Measurements from ENCODE around the gene BLVRB.
A peak's percentile ranks its signal among the peaks of the same experiment; 100 is the strongest.
"Not testable (repeated sequence)": the region's sequence is repeated elsewhere in the genome, so short reads cannot be mapped to it uniquely, and the experiment has no call there.

Gene BLVRB

DNA sequence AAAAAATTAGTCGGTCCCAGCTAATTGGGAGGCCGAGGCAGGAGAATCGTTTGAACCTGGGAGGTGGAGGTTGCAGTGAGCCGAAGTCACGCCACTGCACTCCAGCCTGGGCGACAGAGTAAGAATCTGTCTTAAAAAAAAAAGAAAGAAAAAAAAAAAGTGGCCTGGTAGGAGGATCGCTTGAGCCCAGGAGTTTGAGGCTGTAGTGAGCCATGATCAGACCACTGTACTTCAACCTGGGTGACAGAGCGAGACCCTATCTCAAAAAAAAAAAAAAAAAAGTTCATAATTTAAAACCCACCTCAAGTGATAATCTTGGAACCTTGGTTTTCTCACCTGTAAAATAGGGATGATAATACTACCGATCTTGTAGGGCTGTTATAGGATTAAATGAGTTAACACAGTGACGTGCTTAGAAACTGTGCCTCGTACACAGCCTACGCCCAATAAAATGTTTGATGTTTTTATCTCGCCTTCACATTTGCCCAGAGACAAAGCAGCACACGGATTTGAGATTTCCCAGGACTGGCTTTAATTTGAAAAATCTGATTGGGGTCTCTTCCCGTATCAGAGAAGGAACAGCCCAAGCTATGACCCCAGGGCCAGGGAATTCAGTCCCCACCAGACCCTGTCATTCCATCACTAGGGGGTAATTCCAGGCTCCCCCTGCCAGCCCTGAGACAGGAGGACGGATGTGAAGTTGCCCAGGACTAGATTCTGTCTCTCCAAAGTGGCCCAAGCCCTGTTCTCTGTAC is 43.4 kb downstream of the BLVRB start:
- no peak for DNase-seq (ENCODE audit: low spot score)

DNA sequence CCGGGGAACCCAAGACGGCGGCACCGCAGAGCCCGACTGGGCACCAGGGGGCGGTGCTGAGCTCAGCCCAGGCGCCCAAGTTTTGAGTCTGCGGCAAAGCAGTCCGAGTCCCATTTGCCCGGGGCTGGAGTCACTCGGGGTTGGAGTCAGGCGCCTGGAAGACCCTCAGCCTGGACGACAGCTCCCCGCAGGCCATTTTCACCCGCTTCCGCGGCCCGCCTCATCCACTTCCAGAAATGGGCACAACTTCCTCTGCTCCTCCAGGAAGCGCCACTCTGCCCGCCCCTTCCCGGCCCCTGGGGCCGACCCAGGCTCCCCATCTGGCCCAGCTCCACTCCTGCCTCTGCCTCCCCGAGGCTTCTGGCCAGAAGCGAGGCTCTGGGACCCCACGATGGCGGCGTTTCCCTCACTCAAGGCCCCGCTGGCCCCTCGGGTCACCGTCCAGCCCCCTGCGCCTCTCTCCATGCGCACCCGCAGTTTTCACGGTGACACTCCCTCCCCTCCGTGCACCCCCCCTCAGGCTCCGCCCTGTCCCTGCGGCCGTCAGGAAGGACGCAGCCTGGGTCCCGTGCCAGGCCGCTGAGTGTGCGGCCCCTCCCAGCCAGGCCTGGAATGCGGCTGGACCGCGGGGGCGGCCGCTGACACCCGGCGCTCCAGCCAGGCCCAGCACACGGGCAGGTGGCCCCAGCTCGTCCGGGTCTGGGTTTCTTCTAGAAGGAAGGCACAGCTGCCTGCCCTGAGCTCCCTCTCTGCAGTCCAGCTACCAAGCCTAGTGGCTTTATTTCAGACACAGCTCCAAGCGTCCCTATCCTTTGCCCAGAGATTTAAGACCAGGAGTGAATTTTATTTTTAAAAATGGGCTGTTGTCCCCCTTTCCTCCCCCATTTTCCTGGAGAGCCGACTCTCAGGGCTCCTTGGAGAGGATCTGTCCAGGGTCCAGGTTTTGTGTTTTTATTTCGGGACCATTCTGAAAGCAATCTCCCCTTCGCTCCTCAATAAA is 44.5 kb downstream of the BLVRB start:
- peak; percentile 74 for DNase-seq (ENCODE audit: low spot score)

DNA sequence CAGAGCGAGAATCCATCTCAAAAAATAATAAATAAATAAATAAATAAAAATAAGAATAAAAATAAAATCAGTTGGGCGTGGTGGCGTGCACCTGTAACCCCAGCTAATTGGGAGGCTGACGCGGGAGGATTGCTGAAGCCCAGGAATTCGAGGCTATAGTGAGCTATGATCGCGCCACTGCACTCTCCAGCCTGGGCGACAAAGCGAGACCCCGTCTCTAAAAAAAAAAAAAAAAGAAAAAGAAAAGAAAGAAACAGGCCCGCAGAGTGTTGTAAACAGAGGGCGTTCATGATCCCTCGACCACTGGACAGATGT is 45.1 kb downstream of the BLVRB start:
- DNase-seq (ENCODE audit: low spot score), result no peak

DNA sequence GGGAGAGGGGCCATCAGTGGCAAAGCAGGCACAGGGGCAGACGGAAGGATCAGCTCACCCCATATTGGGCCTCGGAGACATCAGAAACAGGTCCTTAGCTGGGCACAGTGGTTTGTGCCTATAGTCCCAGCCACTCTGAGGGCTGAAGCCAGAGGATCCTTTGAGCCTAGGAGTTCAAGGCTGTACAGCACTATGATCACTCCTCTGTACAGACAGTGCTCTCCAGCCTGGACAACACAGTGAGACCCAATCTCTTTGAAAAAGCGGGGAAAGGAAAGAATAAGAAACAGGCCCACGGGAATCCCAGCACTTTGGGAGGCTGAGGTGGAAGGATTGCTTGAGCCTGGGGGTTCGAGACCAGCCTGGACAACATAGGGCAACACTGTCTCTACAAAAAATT is 45.8 kb downstream of the BLVRB start:
- no peak for DNase-seq (ENCODE audit: low spot score)

DNA sequence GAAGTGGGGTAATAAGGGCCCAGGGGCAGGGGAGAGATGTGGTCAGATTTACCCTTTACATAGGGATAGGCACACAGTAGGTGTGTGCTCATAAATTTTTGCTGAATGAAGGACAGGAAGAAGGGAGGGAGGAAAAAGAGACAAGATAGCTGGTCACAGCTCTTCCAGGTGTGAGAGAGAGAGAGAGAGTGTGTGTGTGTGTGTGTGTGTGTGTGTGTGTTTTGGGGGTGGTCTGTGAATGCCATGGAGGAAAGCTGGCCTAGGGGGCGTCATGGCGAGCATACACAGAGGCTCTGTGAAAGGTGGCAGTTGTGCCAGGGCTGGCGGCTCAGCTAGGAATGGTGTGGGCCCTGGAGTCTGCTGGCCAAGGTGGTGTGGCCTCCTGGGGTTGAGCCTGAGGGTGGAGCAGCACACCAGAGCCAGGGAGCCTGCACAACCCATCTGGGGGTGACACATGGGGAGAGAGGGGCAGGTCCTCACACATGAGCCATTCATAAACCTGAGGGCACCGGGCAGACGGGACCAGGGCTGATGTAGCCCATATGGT is 46.4 kb downstream of the BLVRB start:
- no peak for DNase-seq (ENCODE audit: low spot score)

DNA sequence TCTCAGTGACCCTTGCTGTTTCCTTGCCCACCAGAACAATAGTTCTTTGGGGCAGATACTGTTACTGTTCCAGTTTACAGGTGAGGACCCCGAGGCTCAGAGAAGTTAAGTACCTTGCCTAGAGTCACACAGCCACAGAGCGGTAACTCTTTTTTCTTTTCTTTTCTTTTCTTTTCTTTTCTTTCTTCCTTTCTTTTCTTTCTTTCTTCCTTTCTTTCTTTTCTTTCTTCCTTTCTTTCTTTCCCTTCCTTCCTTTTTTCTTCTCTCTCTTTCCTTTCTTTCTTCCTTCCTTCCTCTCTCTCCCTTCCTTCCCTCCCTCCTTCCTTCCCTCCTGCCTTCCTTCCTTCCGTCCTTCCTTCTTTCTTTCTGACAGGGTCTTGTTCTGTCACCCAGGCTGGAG is 47.5 kb downstream of the BLVRB start:
- DNase-seq (ENCODE audit: low spot score), result no peak

DNA sequence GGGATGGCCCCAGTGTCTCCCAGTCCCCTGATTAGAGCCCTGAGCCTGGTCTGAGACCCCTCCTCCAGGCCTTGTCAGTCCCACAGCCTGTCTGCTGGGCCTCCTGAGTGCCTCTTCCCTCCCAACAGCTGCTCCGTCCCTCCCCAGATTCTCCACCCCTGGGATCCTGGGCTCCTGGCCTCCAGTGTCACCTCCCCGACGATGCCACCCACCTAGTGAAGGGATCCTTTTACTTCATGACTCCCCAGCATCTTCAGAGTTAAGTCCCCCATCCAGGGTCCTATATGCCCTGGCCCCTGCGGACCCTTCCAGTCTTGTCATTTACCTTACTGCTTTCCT is 47.9 kb downstream of the BLVRB start:
- DNase-seq (ENCODE audit: low spot score), result no peak

DNA sequence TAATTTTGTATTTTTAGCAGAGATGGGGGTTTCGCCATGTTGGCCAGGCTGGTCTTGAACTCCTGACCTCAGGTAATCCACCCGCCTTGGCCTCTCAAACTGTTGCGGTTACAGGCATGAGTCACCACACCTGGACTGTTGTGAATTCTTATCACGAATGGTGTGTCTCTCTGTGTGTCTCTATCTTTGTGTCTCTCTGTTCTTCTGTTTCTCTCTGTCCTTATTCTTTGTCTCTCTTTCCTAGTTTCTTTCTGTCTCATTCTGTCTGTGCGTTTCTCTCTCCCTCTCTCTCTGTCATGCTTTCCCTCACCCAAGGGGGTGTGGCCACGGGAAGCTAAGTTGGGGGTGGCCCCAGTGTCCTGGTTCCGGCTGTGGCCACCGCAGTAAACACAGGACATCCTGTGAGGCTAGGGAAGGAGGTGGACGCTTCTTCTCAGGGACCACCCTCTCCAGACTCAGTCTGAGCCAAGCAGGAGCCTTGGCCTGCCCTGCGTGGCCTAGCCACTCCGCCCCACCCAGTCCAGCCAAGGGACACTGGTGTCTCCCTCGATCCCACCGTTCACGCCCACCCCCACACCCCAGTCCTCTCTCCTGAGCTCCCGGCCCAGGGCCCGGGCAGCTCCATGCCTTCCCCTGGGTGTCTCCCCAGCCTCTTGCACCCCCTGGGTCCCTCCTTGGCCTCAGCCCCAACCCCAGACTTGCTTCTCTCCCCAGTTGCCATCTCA is 48.5 kb downstream of the BLVRB start:
- no peak for DNase-seq (ENCODE audit: low spot score)

DNA sequence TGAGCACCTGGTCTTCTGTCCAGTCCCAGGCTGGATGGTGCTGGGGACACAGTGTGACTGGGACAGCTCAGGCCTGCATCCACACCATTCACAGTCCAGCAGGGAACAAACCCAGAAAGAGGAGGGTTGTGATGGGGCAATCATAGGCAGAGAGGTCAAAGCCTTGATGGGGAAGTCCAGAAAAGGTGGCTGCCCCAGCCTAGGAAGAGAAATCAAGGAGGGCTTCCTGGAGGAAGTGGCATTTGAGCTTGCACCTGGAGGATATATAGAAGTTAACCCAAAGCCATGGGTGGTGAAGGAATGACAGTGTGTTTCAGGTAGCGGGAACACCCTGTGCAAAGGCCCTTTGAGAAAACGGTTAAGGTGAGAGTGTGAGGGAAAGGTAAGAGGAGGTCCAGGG is 49.8 kb downstream of the BLVRB start:
- no peak for DNase-seq (ENCODE audit: low spot score)

DNA sequence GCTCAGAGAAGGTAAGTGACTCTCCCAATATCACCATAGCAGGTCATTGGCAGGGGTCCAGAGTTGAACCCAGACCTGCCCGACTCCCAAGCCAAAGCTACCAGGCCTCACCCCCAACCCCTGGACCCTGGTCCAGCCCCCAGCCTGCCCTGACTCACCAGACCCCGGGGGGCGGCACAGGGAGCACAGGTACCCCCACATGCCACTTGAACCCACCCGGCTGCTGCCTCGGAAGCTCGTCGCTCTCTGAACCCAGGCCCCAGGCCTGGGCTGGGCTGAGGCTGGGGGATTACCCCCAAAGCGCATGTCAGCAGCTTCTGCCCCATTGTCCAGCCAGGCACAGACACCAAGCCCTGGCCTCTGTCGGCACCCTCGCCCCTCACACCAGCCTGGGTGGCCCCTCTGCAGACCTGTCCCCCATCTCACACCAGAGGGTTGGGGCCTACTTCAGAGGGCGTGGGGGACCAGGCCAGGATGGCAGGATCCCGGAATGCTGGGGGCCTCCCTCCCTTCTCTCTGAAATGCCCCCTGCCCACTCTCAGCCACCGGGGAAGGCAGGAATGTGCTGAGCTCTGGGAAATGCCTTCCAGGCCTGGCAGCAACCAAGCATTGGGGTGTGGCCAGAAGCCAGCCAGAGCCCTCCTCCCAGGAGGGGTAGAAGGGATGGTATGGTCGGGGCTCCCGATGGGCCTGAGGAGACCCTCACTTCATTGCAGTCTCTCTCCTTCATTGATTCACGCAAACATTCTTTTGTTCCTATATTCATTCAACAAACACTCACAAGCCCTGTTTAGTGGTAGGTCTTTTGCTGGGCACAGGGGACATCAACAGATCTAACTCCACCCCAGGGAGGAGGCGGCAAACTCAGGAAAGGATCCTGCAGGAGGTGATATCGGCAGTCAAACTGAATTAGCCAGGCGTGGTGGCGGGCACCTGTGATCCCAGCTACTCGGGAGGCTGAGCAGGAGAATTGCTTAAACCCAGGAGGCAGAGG is 50.7 kb downstream of the BLVRB start:
- no peak for DNase-seq (ENCODE audit: low spot score)

DNA sequence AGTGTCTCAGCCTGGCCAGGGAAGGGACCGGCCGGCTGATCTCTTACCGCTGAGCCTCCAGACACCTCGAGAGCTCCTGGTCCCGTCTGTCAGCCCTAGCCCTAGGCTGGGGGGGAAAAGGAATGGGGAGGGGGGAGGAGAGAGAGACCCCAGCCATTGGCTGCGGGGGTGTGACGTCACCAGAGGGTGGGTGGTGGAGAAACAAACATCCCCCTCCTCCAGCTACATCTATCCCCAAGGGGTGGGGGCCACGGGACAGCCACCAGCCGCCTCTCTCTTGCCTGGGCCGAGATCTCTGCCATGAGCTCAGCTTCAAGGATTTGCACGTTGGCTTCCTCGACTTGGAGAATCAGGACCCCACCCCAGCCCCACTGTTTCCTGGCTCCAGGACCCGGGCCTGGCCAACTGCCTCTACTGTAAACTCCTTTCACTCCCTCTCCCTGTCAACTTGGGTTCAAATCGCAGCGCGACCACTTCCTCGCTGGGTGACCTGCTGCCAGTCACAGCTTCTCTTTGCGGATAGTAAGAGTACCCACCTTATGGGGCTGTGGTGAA is 52.2 kb downstream of the BLVRB start, which contains the start of gene PRX:
Gene PRX (minus strand): TSS at position 88 of the 555 bp plus-strand sequence. CDS start 5,446 bp downstream, outside the sequence.
- no peak for DNase-seq (ENCODE audit: low spot score)

DNA sequence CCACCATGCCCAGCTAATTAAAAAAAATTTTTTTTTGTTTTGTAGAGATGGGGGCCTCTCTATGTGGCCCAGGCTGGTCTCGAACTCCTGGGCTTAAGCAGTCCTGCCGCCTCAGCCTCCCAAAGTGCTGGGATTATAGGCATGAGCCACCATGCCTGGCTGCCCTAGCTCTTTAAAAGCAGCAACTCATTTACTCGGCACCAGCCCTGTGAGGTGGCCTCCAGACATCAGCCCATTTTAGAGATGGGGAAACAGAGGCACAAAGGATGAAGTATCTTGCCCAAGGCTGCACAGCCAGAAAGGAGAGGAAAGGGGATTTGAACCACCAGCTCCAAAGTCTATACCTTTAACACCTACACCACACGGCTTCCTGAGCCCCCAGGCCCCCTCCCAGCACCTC is 52.7 kb downstream of the BLVRB start:
- DNase-seq (ENCODE audit: low spot score), result no peak

DNA sequence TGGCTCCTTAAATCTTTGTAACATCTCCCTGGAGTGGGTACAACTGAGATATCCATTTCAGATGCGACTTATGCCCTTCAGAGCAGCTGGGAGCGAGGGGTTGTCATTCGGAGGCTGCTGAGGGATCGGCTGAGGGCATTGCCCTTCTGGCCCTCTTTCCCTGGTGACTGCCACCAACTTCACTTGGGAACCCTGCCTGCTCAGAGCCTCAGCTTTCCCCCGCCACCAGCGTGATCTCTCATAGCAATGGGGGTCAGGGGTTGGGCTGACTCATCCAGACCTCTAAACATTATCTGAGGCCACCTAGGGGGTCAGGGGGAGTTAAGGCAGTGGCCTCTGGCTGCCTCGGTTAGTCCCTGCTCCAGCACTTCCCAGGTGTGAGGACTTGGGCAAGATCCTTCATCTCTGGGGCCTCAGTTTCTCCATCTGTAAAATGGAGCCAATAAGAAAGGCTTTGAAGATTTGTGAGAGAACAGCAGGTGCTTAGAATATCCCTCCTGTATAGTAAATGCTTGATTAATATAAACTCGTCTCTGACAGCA is 53.5 kb downstream of the BLVRB start:
- DNase-seq (ENCODE audit: low spot score), result no peak

DNA sequence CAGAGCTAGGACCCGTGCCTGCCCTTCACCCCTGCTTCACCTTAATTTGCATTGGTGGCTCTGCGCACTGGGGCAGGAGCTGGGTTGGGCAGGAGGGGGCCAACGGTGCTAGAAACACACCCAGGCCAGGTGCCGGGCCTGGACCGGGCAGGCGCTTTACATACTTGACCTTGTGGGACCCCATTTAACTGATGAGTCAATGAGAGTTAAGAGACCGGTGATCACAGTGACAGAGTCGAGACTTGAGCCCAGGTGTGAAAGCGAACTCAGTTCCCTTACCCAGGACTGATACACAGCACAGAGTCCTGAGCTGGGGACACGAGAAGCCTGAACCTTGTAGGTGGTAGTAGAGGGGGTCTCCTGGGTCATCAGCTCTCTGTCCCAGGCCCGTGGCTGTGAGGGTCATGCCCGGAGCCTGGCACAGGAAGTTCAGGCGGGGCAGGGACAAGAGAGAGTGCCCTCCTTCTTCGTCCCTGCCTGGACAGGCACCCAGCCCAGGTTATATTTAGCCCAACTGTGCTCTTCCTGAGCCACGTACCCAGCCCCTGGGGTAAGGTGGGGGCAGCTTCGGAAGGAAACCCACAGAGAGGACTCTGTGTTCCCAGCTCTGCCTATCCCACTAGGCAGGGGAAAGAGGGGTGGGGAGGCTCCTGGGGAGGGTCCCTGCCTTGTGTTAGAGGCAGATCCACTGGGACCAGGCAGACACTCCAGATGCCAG is 54.3 kb downstream of the BLVRB start:
- no peak for DNase-seq (ENCODE audit: low spot score)

DNA sequence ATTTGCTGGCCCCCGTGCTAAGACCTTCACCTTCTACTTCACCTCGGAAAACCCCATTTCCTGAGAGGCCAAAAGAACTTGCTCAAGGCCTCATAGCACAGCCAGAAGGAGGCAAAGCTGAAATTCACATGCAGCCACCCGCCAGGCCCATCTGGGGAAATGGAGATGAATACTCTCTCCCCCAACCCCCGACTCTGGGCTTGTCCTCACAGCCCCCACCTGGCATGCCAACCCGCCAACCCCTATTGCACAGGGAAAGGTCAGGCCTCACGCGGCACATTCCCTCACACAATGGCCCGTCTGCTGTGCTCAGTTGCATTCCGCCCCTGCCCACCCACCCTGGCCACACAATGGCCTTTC is 55.5 kb downstream of the BLVRB start:
- DNase-seq (ENCODE audit: low spot score), result no peak

DNA sequence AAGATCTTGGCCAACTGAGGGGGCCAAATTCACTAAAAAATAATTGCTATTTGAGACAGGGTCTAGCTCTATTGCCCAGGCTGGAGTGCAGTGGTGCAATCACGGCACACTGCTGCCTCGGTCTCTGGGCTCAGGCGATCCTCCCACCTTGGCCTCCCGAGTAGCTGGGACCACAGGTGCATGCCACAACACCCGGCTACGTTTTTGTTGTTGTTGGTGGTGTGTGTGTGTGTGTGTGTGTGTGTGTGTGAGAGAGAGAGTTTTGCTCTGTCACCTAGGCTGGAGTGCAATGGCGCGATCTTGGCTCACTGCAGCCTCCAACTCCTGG is 57.0 kb downstream of the BLVRB start:
- DNase-seq (ENCODE audit: low spot score), result not testable (repeated sequence)

DNA sequence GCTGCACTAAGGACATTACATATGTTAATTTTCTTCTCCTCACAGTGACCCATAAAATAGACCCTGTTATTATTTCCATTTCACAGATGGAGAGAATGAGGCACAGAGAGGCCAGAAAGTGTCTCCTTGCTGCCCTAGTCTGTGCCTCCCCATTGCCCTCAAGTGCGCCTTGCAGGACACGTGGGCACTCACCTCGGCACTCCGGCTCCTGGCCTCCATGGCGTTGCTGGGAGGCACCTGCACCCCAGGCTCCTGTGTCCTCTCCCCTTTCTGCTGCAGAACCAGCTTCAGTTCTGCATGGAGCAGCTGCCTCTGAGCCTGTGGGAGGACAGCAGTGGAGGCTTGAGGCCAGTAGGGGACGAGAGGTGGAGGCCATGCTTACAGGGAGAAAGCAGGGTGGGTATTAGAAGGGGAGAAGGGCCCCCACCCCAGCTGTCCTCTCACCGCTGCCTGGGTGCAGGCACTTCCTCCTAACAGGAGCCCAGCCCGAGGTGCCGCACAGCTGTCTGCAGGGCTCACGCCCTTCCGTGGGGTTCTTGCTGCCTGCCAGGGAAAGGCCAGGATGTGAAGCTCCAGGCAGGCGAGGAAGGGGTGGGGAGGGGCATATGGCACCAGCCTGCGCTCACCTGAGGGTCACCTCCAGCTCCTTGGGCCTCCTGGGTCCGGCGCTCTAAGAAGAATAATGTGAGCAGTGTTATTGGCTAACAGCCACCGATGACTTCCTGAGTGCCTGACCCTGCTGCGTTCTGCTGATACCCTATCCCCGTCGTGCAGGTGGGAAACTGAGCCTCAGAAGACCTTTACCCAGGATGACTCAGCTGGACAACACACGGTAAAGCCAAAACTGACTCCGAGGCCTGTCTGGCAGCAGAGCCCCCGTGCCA is 57.6 kb downstream of the BLVRB start:
- no peak for DNase-seq (ENCODE audit: low spot score)

DNA sequence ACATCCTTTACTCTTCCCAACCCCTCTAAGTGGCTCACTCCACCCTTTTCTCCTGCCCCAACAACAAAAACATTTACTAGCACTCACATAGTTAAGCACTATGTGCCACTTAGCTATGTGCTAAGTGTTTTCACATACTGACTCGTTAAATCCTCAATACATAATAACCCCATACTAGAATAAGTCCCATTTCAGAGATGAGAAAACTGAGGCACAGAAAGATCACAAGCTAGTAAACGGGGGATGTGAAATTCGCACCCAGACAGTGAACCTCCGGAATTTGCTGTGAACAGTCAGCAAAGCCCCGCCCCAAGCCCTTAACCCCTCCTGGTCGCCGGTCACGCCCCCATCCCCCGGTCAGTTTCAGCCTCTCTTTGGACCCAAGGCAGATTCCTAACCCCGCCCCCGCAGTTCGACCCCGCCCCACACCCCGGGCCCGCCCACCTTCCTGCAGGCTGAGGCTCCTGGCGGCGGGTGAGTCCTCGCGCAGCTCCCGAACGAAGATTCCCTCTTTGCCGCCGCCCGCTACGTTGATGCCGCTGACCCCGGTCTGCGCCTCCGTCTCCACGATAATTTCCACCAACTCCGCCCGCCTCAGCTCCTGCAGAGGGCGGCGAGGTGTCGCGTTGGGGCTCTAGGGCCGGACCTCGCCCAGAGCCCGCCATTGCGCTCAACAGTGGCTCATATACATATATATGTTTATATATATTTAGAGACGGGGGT is 62.1 kb downstream of the BLVRB start:
- peak; percentile 81 for DNase-seq (ENCODE audit: low spot score)

Data from CD4-positive, alpha-beta T cell treated with Interleukin-2 at 100 ng/mL for 4 hours (primary cell).